Chondrocyte (in vitro differentiated cells): Measurements from ENCODE around the gene SAMM50. TPM values are rescaled to one million over a fixed set of nuclear protein-coding genes. Genes with fewer than 3 reads are reported as not detected.

ENCODE experiments used
- DNase-seq: peaks from one replicate; pipeline ENCODE4 v3.0.0; 2021; ENCODE audit warnings: mixed read lengths, low spot score
- H3K27ac Mint-ChIP-seq: one replicate; pipeline ENCODE4 v1.8.0; 2021; ENCODE audit warnings: mild to moderate bottlenecking, moderate library complexity, mixed read lengths; ENCODE audit not compliant: unreplicated experiment
- H3K27me3 Mint-ChIP-seq: 2 replicates; pipeline ENCODE4 v1.8.0; 2021; ENCODE audit warnings: low read depth, mixed read lengths
- H3K36me3 Mint-ChIP-seq: 2 replicates; pipeline ENCODE4 v1.8.0; 2021; ENCODE audit warnings: low read depth, mixed read lengths
- H3K4me1 Mint-ChIP-seq: 2 replicates; pipeline ENCODE4 v1.8.0; 2021; ENCODE audit warnings: low read depth, mild to moderate bottlenecking, mixed read lengths
- H3K4me3 Mint-ChIP-seq: one replicate; pipeline ENCODE4 v1.8.0; 2021; ENCODE audit warnings: mild to moderate bottlenecking, moderate library complexity, mixed read lengths; ENCODE audit not compliant: unreplicated experiment
- H3K9me3 Mint-ChIP-seq: 2 replicates; pipeline ENCODE4 v1.8.0; 2021; ENCODE audit warnings: low read depth, mixed read lengths
- CTCF ChIP-seq: fragments of 200-600 bp; sonication (generic); IDR thresholded peaks from 2 replicates; pipeline ENCODE4 v1.5.0; 2021; ENCODE audit warnings: antibody characterized with exemption, mild to moderate bottlenecking, moderate library complexity
- total RNA-seq: library from RNA; stranded (reverse); gene quantifications from 3 replicates; pipeline ENCODE4 v1.2.1, GENCODE V29; 2021

The SAMM50 gene
- total RNA-seq, 1 donor from 2014 or later = 34.2 TPM

- H3K9me3 Mint-ChIP-seq = peaks cover 6% of the 10 kb centered on the region
- H3K36me3 Mint-ChIP-seq = peaks cover 9% of the 10 kb centered on the region
- H3K4me3 Mint-ChIP-seq = no peak overlapping the region
- no peak overlapping the region for H3K27ac Mint-ChIP-seq
- H3K4me1 Mint-ChIP-seq = no peaks in the 10 kb centered on the region
- no peak for TF ChIP-seq CTCF
- no peaks in the 10 kb centered on the region for H3K27me3 Mint-ChIP-seq
- peak; percentile 17 for DNase-seq
Observed at GRCh38 chr22:43946384-43946667, 8.9 kb upstream of the SAMM50 start.

GRCh38 chr22:43948836-43949406 is 6.3 kb upstream of the SAMM50 start:
- Mint-ChIP-seq H3K4me3 (no peak overlapping the region), H3K27ac (no peak overlapping the region), H3K36me3 (peaks cover 2% of the 10 kb centered on the region), H3K4me1 (peaks cover 1% of the 10 kb centered on the region), H3K27me3 (no peaks in the 10 kb centered on the region), H3K9me3 (no peaks in the 10 kb centered on the region)
- peak; percentile 54 for DNase-seq
- no peak for TF ChIP-seq CTCF

GRCh38 chr22:43951391-43951790 is 3.9 kb upstream of the SAMM50 start:
- Mint-ChIP-seq H3K4me3 (no peak overlapping the region), H3K36me3 (no peaks in the 10 kb centered on the region), H3K4me1 (peaks cover 17% of the 10 kb centered on the region), H3K27me3 (no peaks in the 10 kb centered on the region), H3K27ac (peak overlapping the region; percentile 54), H3K9me3 (no peaks in the 10 kb centered on the region)
- no peak for DNase-seq
- TF ChIP-seq CTCF = no peak

DNA sequence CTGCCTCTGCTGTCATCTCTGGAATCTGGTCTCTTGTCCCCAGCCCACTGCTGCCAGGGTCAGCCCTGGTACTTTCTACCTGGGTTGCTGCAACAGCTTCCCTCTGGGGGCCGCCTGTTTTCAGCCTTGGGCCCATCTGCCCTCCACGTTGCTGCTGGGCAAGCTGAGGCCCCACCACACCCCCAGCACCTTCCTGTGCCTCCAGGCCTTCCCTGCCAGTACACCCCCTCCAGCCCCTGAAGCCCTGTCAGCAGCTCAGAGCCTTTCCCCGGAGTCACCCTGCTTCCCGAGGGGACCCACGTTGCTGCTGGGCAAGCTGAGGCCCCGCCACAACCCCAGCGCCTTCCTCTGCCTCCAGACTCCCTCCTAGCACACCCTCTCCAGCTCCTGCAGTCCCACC is 3.3 kb upstream of the SAMM50 start:
- peak; percentile 61 for DNase-seq
- Mint-ChIP-seq H3K4me1 (peaks cover 23% of the 10 kb centered on the region), H3K27me3 (no peaks in the 10 kb centered on the region), H3K27ac (no peak overlapping the region), H3K36me3 (no peaks in the 10 kb centered on the region), H3K9me3 (no peaks in the 10 kb centered on the region), H3K4me3 (no peak overlapping the region)
- TF ChIP-seq CTCF = no peak

GRCh38 chr22:43953988-43954785 is 1.1 kb upstream of the SAMM50 start:
- Mint-ChIP-seq H3K4me1 (peaks cover 31% of the 10 kb centered on the region), H3K4me3 (peak overlapping the region; percentile 90), H3K36me3 (no peaks in the 10 kb centered on the region), H3K27ac (peak overlapping the region; percentile 94), H3K9me3 (no peaks in the 10 kb centered on the region), H3K27me3 (no peaks in the 10 kb centered on the region)
- TF ChIP-seq CTCF = no peak
- DNase-seq = peak; percentile 11
